HG03060 (cell line): Measurements from ENCODE around the gene UBB.
"Not testable (repeated sequence)": the region's sequence is repeated elsewhere in the genome, so short reads cannot be mapped to it uniquely, and the experiment has no call there.

Experiments
- ATAC-seq: cut with Tn5 transposase; IDR thresholded peaks from one replicate; pipeline ENCODE4 v1.9.1; 2021; ENCODE audit warnings: low read depth, moderate number of reproducible peaks; ENCODE audit not compliant: unreplicated experiment

UBB gene

GRCh38 chr17:16374146-16374938 is 6.5 kb upstream of the UBB start:
- ATAC-seq = no peak

- no peak for ATAC-seq
These were observed 3.0 kb upstream of the UBB start for GRCh38 chr17:16377941-16378341.

GRCh38 chr17:16378636-16379282 is 2.1 kb upstream of the UBB start:
- no peak for ATAC-seq

- ATAC-seq = no peak
These were observed 1.2 kb upstream of the UBB start for GRCh38 chr17:16379654-16380053.

GRCh38 chr17:16381496-16381820 is 567 bp downstream of the UBB start:
- ATAC-seq = no peak

GRCh38 chr17:16383216-16383615 is 2.3 kb downstream of the UBB start:
- no peak for ATAC-seq

- ATAC-seq = no peak
These were observed 2.9 kb downstream of the UBB start for GRCh38 chr17:16383772-16384287.

GRCh38 chr17:16384557-16384956 is 3.7 kb downstream of the UBB start:
- no peak for ATAC-seq

- ATAC-seq = not testable (repeated sequence)
These were observed 5.2 kb downstream of the UBB start for GRCh38 chr17:16386126-16386507.

GRCh38 chr17:16391451-16391850 is 10.6 kb downstream of the UBB start:
- ATAC-seq = no peak

- ATAC-seq = not testable (repeated sequence)
These were observed 11.6 kb downstream of the UBB start for GRCh38 chr17:16392491-16392890.

GRCh38 chr17:16395887-16396286 is 15.0 kb downstream of the UBB start:
- not testable (repeated sequence) for ATAC-seq

GRCh38 chr17:16396693-16397092 is 15.8 kb downstream of the UBB start:
- ATAC-seq = not testable (repeated sequence)

- ATAC-seq = peak; percentile 57
These were observed 17.7 kb downstream of the UBB start for GRCh38 chr17:16398270-16399267.

- not testable (repeated sequence) for ATAC-seq
These were observed 23.0 kb downstream of the UBB start for GRCh38 chr17:16403847-16404246.

- no peak for ATAC-seq
These were observed 26.1 kb downstream of the UBB start for GRCh38 chr17:16406742-16407674.

- ATAC-seq = peak; percentile 89
These were observed 27.2 kb downstream of the UBB start for GRCh38 chr17:16407911-16408588.

GRCh38 chr17:16415031-16415924 is 34.4 kb downstream of the UBB start, which contains the start of gene TRPV2:
TRPV2 (plus strand) TSS chr17:16415571; CDS start chr17:16417669, 2,098 bp downstream.
- ATAC-seq = no peak
